CD4-positive, alpha-beta T cell treated with Interleukin-10 for 1 hour (primary cell): ENCODE results near the gene HIVEP3.
"Not testable (repeated sequence)": the region's sequence is repeated elsewhere in the genome, so short reads cannot be mapped to it uniquely, and the experiment has no call there.

Source experiments
- DNase-seq: peaks from one replicate; pipeline ENCODE4 v3.0.0-alpha.2; 2020

Gene HIVEP3

DNA sequence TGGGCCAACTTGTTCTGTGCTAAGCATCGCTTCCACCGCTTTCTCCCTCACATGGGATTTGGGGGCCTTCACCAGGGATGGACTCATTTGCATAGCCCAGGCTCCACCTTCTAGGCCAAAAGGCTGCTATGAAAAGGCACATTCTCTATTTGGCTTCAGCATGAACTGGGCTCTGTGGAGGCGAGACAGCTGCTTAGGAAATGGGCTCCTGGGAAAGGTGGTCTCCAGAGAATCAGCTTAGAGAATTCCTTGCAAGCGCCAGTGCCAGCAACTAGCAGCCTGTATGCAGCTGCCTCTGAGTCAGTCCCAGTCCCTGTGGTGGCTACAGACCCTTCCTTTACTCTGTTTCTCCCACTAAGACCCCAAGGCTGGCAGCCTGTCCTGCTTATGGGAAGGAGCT, 214.5 kb downstream of the HIVEP3 start:
- DNase-seq = no peak

DNA sequence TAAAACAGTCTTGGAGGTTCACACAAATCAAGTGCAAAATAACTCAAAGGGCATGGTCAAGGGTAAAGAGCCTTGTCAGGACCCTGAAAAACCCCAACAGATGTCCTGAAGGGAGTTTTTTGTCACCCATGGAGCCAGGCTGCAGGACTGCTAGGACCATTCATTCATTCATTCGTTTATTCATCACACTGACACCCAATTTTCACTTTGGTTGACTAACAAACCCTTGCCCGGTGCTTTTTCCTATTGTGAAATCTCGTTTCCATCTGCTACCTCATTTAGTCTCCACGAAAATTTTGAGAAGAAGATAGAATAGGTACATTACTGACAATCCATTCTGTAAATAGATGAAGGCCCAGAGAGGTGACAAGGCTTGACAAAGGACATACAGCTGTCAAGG, 216.0 kb downstream of the HIVEP3 start:
- DNase-seq = no peak

DNA sequence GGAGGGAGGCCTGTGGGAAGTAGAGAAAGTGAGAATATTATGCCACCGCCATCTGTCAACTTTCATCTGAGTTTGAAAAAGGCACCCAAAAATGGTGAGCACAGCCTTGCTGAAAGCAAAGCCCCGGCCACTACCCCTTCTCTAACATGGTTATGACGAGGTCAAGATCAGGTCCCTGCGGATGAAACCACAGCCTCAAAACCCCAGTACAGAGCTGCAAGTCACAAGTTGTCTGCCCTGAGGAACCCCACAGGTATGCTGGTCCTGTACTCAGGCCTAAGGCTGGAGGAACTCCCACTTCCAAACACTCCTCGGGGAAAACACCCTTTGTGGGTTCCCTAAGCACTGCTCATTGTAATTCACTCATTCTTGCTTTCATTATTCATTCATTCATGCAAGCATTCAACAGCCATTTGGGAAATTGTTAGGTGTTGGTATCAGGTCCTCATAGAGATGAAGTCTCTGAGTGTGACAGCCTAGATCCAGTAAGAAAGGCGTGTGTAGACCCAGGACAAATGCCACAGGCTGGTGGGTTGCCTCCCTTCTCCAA, 217.7 kb downstream of the HIVEP3 start:
- no peak for DNase-seq

DNA sequence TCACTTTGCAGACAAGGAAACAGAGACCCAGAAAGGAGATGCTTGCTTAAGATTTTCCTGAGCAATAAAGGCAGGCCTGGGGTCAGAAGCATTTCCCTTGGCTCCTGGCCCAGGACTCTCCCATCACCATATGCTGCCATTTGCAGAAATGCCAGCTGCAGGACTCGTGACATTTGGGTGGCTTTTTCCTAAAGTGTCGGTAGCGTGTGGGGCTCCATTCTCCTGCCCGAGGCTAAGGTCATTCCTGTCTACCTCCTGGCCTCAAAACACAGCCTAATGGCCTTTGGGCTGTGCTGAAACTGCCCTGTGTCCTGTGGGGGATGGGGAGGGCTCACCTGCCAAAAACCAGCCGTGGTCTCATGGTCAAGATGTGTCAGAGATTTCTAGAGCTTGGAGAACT, 218.1 kb downstream of the HIVEP3 start:
- no peak for DNase-seq

DNA sequence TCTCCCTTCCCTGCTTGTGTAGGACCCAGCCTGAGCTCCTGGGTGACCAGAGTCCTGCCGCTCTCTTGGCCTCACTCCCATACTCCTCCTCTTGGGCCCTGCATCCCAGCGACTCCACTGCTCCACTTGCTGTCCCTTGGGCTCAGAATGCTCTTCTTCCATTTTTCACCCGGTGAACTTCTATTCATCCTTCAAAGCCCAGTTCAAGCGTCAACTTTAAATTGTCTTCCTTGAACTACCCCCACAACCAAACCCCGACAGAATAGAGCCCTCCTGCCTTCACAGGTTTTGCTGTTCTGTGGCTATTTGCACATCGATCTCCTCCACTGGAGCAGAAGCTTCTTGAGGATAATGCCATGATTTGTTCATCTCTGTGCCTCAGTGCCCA, 218.9 kb downstream of the HIVEP3 start:
- no peak for DNase-seq

DNA sequence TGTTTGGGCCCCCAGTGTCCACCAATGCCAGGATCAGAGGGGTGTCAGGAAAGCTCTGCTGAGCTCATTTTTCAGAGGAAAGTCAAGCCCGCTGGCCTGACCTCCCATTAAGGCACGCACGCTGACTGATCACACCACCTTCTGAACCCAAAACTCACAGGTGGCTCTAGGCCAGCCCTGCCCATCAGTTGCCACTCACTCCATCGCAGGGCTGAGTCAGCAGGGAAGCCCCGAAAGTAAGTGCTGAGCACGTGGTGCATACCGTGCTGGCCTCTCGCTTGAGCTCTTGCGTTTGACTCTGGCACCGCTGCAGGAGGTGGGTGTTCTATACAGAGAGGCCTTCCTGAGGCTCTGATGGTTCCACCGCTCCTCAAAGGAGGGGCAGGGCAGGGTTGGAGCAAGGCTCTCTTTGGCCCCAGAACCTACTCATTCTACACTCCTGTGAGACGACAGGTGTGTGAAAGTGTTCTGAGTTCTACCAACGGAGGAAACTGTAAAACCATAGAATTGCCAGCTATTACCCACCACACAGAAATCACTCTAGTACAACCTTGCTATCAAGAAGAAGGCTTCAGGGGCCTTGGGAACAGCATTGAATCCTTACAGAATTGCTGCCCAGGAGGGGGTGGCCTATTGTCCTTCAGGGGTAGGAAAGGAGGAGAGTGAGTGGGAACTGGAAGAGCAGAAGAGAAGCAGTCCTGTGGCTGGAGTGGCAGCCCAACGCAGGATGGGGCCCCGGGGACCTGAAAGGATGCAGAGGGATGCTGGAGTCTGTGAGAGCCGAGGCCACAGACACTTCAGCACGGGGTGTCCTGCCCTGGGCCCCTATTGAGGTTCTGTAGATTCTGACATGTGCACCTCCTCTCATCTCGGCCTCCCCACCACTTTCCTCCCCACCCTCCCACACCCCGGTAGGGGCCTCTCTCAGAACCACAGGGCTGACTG, 219.5 kb downstream of the HIVEP3 start:
- peak; percentile 42 for DNase-seq

DNA sequence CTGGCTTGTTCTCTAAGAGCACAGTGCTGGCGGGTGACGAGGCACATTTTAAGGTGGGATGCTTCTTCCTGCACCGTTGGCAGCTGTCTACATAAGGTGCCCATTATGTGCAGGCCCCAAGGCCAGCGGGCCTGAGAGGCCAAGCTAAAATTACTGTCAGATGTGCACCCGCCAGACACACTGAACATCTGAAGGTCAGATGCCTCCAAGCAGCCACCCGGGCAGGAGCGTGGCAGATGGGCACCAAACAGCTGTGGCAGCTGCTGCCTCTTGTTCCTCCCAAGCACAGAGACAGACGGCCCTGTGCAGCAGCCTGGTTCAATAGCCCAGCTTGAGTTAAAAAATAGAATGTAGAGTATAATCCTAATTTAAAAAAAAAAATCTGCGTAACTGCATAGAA, 222.3 kb downstream of the HIVEP3 start:
- no peak for DNase-seq

DNA sequence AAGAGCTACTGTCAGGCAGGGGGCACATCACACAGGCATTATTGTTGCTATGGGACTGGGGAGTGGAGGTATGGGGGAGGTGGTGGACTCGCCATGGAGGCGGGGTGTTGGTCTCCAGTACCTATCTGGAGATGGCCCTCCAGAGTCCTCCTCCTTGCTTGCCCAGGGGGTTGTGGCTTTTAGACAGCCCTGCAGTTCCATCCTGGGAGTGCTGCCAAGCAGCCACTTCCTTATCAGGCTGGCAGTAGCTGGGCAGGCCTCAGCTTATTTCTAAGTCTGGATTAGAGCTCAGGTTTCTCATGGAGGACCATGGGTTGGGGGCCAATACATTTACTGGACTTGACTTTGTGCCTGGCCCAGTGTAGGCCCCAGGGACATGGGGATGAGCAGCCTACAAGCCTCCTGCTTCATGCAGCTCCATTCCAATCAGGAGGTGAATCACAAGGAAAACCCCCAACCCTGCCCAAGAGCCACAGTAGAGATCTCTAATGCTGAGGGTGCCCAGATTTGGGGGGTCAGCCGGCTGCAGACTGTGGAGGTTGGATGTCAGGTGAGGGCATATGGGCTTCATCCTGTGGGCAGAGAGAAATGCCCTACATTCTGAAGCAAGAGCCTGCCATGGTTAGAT, 223.5 kb downstream of the HIVEP3 start:
- no peak for DNase-seq

DNA sequence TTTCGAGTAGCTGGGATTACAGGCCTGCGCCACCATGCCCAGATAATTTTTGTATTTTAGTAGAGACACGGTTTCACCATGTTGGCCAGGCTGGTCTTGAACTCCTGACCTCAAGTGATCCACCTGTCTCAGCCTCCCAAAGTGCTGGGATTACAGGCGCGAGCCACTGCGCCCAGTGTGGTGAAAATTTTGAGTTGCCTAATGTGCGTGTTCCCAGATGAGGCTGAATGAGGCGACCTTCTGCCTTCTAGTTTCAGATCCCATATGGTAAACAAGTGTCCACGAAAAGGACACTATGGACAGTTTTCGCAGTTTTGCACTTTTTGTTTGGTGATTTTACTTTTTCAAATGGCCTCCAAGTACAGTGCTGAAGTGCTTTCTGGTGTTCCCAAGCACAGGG, 226.8 kb downstream of the HIVEP3 start:
- DNase-seq = not testable (repeated sequence)

DNA sequence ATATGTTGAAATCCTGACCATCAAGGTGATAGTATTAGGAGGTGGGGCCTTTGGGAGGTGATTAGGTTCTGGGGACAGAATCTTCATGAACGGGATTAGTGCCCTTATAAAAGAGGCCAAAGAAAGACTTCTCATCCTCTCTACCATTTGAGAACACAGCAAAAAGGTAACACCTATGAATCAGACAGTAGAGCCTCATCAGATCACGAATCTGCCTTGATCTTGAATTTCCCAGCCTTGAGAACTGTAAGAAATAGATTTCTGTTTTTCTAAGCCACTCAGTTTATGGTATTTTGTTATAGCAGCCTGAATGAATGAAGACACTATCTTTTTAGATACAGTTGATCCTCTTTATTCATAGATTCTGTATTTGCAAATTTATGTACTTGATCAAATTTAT, 227.3 kb downstream of the HIVEP3 start:
- no peak for DNase-seq

DNA sequence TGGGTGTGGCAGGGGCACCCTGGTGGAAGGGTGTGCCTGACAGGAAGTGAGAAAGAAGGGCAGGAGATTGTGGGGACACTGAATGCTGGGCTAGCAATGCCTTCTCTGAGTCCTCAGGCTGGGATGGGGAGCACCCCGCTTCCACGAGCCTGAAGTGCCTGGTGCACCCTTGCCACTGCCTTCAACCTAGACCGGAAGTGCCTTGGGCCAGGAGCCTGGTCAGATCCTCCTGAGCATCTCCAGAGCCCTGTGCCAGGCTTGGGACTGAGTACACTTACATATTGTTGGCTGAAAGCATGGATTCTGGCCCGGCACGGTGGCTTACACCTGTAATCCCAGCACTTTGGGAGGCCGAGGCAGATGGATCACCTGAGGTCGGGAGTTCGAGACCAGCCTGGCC, 228.4 kb downstream of the HIVEP3 start:
- no peak for DNase-seq

DNA sequence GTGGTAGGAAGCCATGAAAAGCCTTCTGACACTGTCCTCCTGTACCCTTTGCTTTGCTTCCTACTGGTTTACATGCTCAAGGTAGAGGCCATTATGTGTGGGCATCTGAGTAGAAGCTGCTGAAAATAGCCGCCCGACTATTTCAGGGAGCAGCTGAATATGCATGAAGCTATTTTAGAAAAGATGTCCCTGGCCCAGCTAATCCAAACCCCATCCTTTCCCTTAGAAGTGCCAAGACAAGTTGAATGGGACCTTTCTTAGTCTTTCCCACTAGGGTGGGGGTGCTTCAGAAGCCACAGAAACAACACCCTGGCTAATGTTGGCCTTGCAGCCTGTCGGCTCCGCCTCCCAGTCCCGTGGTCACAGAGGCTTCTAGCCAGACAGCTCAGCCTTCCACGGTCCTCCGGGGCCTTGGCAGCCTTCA, 229.2 kb downstream of the HIVEP3 start:
- no peak for DNase-seq

DNA sequence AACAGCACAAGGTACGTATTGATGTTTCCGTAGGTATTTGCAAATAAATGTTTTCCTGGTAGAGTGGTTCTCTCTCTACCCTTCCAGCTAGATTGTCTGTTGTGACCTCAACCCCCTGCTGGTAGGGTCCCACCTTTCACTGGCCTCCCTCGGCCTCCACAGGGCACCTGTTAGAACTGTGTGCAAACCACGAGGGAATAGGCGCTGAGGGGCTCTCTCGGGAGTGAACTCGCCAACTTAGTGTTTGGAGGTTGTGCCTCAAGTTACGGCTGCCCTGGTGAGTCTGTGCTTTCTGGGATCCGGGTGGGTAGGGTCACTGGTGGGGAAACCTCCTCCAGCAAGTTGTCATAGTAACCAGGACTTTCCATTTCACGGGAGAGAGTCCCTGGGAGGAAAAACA, 229.6 kb downstream of the HIVEP3 start:
- no peak for DNase-seq

DNA sequence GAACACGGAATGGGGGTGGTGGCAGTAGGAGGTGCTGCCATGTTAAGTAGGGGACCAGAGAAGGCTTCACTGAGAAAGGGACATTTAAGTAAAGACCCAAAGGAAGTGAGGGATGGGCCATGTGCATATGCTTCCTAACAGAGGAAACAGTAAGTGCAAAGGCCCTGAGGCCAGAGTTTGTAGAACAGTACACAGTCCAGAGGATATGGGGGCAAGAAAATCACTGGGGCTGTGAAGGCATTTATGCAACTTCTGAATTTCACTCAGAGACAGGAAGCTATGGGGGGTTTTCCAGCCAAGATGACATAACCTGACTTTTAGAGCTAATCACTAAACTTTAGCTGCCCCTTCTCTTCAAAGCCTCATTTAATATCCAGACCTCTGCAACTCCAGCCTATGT, 231.7 kb downstream of the HIVEP3 start:
- DNase-seq = no peak

DNA sequence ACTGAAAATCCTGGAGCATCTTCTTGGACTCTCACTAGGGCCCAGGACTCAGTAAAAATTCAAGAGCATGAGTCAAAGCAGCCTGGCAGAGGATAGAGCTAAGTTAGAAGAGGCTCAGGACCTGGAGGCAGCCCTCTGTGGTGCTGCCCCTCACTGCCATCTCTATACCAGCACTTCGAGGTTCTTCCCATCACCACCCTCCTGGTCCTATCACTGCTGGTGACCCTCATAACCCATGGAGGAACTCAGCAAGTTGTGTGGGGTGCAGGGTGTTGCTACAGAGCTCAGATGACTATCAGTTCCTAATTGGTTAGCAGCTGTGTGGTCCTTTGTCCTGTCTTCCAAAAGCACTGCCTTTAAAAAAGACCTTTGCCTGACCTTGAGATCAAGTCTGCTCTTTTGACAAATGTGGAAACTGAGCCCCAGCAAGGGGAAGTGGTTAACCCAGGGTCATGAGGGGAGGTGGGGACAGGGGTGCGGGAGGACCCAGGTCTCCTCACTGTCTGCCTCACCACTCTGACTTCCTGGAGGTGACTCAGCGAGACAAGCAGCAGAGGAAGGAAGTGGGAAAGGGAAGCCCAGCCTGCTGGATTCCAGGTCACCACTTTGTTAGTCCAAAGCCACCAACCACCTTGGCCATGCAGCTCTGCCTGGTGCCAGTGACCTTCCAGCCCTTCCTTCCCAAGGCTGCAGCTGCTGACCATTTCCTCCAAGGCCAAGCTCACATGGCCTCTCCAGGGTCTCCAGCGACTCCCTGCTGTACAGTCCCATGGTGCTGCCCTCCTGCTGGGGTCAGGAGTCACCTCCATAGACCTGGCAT, 234.8 kb downstream of the HIVEP3 start:
- DNase-seq = peak; percentile 56

DNA sequence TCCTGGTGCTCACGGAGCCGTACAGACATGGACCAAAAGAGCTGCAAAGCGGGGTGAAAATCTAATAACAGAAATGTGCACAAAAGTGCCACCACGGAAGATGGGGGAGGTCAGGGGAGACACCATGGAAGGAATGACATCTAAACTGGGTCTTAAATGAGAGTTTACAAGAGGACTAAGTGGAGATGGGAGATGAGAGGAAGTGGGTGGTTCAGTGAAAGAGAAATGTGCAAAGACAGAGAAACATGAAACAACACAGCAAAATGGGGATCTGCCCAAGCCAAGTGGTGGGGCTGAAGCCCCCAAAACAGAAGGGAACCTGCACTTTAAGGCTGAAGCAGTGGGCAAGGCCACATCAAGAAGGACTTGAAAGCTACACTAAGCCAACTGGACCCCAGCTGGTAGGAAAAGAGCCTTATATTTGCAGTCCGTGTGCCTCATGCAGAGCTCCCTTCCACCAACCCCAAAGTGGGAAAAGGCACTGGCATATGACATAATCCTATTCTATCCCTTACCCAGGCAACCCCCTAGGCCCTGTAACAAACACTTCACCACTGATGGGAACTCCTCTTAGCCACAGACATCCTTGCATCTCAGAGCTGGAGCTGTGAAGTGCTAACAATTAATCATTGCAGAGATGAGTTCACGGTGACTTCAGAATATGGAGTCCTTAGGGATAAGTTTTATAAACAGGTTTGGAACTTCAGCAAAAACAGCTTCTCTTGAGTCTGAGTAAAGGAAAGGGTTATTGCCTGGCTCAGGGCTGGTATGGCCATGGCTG, 235.7 kb downstream of the HIVEP3 start:
- DNase-seq = no peak

DNA sequence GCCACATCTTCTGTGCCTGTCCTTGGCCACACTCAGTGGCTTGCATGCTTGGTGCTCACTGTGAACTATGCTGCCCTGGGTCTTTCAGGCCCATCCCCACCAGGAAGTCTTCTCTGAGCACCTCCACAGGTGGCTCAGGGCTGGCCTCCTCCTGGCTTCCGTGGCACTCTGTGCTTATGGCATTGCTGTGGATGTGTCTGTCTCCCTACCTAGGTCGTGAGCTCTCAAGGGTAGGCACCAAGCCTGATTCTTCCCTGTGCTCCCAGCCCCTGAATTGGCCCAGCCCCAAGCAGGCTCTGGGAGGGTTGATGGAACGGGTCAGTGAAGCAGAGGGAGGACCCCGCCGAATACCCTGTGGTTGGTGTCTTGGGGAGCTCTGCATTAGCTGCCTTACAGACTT, 236.6 kb downstream of the HIVEP3 start:
- DNase-seq = no peak

DNA sequence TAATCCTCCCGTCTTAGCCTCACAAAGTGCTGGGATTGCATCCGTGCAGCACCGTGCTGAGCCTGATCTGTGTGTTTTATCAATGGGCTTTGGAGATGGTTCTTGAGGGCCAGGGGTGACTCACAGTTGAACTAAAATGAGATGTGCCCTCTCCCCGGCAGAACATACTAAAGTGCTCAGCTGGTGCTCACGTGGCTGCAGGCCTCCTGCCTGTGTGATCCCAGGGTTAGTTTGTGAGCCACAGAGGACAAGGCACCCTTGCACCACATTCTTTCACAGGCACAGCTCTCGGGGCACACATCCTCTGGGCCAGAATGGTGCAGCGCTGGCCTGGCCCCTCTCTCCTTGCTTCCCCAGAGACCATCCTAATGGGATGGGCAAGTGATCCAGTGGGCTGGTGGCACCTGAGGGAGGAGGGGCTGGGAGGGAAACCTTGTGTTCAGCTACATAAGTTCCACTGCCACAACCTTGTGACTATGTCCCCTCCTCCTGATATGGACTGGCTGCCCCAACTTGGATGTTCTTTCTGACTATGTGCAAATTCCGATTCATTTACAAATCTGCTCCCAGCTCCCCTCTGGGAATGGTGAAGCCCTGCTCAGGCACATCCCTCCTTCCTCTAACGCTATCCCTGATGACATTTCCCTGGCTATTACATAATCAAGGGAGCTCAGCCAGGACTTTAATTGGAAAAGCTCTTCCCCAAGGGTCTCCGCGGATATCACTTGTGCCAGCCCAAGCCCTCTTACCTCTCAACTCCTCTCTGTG, 237.2 kb downstream of the HIVEP3 start:
- DNase-seq = no peak

DNA sequence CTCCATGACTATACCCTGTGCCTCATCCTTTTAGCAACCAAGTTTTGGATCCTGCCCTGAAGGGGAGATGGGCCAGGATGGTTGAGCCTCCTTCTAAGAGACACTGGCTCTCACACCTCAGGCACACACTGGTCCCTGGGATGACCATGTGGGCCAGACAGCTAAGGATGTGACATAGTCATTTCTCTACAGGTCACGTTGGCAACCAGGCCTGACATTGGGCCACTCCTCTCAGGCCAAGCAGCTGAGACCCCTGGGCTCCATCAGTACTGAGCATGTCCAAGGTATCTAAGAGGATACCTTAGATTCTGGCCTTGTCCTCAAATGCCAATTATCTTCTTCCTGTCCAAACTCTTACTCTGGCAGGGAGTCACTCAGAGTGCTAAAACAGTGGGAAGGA, 238.7 kb downstream of the HIVEP3 start:
- no peak for DNase-seq

DNA sequence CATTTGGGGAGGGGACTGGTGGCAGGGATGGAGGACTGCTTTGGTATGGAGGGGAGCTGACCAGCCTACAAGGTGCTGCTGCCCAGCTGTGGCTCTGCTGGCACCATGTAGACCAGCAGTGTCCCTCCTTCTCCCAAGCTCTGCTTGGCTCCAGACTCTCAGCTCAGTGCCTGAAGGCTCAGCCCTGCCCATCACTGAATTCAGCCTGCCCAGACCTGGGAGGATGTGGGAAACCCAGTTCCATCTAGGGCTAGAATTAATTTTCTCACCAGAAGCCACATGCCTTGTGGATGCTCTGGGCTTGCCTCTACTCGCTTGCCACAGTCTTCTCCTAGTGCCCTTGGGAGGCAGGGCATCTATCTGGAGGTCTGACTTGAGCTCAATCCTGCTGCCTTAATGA, 239.2 kb downstream of the HIVEP3 start:
- no peak for DNase-seq

DNA sequence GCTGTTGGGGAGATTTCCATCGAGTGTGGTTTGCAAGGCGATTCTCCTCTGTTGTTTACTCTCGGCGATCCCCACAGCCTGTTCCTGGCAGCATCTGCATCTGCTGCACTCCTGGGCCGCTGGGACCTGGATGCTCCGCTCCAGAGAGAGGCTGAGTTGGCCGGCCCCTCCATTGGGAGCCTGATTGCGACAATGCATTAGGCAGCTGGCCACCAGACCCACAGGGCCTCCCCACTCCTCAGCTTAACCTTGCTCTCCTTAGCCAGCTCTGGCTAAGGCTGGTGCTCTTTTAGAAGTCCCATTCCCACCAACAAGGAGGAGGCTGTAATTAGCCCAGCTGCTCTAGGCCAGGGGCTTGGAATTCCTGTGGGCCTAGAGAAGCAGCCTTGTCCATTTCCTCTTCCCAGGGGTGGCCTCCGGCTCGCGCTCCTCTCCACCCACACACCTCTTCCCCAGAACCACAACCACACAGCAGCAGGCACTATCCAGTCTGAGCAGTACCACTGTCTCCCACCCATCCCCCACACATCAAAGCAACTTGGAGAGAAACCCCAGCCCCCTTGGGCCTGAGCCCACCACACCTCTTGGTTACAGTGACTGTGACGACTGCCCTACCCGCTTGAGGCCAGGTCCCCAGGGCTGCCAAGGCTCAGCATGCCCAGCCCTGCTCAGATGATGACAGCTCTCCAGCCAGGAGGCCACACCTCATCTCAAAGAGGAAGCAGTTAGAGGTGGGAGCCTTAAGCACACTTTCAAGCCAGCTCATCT, 240.4 kb downstream of the HIVEP3 start:
- DNase-seq = no peak
